HG02884 (cell line): Measurements from ENCODE around the gene DPM2.

Experiments
- ATAC-seq: cut with Tn5 transposase; IDR thresholded peaks from one replicate; pipeline ENCODE4 v1.9.1; 2021; ENCODE audit warnings: mild to moderate bottlenecking, moderate library complexity; ENCODE audit not compliant: unreplicated experiment

The DPM2 gene

GRCh38 chr9:127903557-127904475, 33.8 kb downstream of the DPM2 start:
- ATAC-seq, result no peak

GRCh38 chr9:127899128-127899943, 38.3 kb downstream of the DPM2 start, which contains the start of gene ST6GALNAC6:
Gene ST6GALNAC6 (minus strand): TSS chr9:127899603. CDS start chr9:127897981, 1,622 bp downstream.
- peak; percentile 57 for ATAC-seq

GRCh38 chr9:127898433-127899127, 39.1 kb downstream of the DPM2 start:
- no peak for ATAC-seq

GRCh38 chr9:127897193-127897692, 40.4 kb downstream of the DPM2 start:
- ATAC-seq, result no peak

- no peak for ATAC-seq
Observed at GRCh38 chr9:127896395-127897192, 41.1 kb downstream of the DPM2 start.

- ATAC-seq, result no peak
Observed at GRCh38 chr9:127895811-127896210, 41.8 kb downstream of the DPM2 start.

- ATAC-seq, result no peak
Observed at GRCh38 chr9:127893392-127893791, 44.3 kb downstream of the DPM2 start.

- no peak for ATAC-seq
Observed at GRCh38 chr9:127892831-127893230, 44.8 kb downstream of the DPM2 start.

- no peak for ATAC-seq
Observed at GRCh38 chr9:127890053-127890452, 47.6 kb downstream of the DPM2 start.

GRCh38 chr9:127887792-127888191, 49.9 kb downstream of the DPM2 start:
- ATAC-seq, result no peak

GRCh38 chr9:127886401-127886972, 51.2 kb downstream of the DPM2 start:
- ATAC-seq, result no peak

GRCh38 chr9:127885508-127886281, 52.0 kb downstream of the DPM2 start:
- ATAC-seq, result no peak
